Stimulated activated CD8-positive, alpha-beta memory T cell treated with anti-CD3 and anti-CD28 coated beads, Interleukin-12 subunit alpha, Interleukin-12 subunit beta, amount 100 ng/mL, for 24 hours (primary cell): ENCODE measurements around the gene MAGI2.
"Not testable (repeated sequence)": the region's sequence is repeated elsewhere in the genome, so short reads cannot be mapped to it uniquely, and the experiment has no call there.

Source experiments
- DNase-seq: peaks from one replicate; pipeline ENCODE4 v3.0.0-alpha.2; 2020; ENCODE audit errors: extremely low read depth

MAGI2 gene

DNA sequence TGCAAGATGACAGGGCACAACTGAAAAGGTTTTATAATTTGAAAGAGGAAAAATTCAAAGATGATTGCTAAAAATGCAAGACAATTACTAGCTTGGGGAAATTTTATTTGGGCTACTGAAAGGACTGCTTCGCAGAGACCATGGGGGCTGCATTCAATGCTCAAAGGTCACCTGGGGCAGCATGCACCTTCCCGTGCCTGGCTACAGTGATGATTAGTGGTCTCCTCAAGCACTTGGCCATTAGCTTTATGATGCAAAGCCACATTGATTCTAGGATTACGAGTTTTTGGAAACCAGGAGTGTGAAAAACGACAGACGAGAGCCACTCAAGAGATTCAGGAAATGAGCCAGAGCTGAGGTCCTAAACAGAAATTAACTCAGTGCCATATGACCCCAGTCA, 890.3 kb downstream of the MAGI2 start:
- DNase-seq, result no peak

DNA sequence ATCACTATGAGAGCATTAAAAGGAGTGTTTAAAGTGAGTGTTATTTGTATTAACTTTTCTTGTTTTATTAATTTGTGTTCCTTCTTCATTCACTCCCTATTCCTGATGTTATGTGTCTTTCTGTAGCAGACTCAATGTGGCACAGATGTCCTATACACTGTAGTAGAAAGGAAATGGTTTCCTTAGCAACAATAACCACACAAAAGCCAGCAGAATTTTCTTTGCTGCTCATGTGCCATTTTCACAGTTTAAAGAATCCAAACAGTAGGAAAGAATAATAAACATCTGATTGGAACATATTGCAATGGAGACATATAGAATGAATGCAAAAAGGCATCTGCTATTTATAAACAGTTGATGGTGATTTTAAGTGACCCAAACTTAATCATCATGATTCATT, 891.3 kb downstream of the MAGI2 start:
- no peak for DNase-seq

DNA sequence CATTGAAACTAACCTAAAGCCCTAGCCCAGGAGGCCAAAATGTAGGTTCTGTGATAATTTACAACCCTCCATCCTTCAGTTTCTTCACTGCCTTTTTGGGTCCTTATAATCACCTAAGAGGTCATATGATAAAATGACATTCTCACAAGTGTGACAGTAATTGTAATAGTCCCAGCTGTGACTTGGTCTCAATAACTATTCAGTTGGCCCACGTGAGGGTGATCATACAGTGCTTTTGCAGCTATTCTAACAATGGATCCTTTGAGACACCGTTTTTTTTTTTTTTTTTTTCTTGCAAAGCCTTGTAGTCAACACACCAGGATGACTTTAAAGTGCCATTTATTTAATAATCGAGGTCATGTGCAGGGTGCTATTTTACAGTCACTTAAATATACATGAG, 894.9 kb downstream of the MAGI2 start:
- DNase-seq, result no peak

DNA sequence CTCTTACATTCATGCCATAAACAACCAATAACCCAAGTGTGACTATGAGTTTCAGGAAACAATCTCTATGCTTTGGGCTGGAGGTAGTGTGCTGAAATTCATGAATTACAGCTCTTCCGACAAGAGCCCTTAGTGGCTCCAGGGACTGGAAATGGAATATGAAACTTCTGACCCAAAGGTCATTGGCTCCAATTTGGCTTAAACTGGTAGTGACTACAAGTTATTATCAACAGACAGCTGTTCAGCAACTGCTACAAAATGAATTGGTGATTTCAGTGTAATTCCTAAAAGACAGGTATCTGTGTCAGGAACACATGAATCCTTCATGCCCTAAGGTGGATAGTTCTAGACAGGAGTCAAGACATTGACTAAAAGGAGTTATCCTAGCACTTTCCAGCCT, 909.5 kb downstream of the MAGI2 start:
- no peak for DNase-seq

DNA sequence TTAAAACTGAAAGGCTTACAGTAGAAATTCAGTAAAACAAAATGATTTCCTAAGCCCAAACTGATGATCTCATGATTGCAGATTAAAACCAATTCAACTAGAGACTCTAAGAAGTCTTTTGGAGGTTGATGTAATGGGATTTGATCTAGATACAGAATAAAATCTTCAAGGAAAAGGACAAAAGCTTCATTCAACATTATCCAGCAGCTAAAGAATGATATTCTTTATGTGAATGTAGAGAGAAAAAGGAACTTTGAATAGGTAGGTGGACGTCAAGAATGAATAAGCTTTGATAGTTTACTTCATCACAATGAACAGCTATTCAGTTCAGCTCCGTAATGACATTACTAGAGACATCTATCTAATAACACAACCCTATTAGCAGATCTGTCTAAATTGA, 910.5 kb downstream of the MAGI2 start:
- no peak for DNase-seq

DNA sequence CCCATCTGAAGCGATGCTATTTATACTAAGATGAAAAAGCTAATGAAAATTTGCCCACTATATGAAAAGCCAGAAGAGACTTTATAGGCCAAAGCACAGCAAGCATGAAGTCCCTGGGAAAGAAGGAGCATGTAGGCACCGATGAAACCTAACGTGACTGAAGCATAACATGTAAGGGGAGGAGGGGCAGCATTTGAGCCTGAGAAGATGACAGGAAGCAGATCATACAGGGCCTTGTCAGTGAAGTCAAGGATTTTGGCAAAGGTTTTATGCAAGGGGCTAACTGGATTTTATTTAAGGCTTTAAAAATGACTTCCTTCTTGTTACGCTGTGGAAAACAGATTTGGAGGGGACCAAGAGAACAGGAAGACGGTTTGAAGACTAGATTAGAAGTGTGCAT, 910.9 kb downstream of the MAGI2 start:
- DNase-seq, result no peak

DNA sequence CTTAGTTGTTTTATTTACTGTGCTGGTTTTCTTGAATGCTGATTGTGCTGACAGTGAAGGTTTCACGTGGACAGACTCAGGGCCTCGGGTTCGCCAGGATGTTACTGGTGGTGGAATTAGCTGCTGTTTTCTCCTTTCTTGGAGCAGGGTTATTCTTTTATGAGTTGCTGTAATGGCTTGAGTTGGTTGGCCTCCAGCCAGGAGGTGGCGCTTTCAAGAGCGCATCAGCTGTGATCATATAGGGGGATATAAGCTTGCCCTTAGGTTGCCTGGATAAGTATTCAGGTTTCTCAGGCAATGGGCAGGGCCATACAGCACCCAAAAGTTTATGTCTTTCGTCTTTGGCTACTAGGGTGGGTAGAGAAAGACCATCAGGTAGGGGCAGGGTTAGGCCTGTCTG, 913.6 kb downstream of the MAGI2 start:
- no peak for DNase-seq

DNA sequence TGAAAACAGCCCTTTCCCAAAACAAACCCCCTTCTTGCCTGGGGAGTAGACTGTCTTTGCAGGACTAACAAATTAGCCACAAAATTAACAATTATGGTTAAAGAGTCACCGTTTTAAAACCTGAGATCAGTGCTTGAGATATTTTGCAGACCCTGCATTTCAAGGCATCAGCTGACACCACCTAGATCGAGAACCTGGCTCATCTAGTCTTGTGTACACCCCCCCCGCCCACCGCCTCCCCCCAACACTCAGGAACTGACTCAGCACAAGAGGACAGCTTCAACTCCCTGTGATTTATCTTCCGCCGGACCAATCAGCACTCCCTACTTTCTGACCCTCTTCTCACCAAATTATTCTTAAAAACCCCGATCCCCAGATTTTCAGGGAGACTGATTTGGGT, 917.8 kb downstream of the MAGI2 start:
- no peak for DNase-seq

DNA sequence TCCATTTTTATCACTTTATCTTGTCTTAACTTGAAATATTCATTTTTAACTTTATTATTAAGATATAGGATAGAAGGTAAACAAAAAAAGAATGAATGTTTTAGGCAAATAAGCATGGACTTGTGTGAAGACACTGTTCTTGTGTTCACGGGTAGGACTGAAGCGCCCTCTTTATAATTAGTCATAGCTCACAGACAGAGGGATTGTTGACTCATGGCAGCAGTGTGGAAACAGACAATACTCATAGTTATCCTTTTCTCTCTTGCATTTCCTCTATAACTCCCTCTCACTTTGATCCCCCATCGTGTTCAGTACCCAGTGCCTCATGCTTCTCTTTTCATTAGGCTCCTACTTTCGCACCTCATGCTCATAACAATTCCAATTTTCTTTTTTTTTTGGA, 923.1 kb downstream of the MAGI2 start:
- DNase-seq, result no peak

DNA sequence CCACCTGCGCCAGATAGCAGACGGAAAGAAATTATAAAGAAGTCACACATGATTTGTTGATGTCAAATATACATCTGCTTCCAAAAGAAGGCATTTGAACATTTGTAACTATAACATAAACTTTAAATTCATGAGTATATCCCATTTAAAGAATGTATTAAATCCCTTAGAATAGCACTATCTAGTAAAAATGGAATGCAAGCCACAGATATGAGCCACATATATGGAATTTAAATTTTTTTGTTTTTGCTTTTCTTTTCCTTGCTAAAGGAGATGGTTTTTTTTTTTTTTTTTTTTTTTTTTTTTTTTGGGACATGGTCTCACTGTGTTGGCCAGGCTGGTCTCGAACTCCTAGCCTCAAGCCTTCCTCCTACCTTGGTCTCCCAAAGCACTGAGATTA, 924.1 kb downstream of the MAGI2 start:
- DNase-seq, result no peak

DNA sequence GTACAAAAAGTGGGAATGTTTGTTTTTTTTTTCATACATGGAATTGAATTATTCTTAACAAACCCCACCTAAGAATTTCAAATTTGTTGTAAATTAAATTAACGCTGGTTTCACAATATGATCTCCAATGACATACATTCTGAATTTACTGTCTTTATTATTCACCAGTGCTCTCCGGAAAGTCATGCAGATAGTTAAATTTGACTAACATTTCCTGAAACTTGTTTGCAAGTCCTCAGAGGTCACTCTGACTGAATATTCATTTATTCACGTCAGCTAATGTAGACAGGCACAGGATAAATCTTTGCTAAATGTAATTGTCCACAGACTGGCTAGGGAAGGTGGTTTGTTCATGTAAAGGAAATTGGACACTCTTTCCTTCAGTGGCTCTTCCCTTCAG, 924.5 kb downstream of the MAGI2 start:
- DNase-seq, result no peak

DNA sequence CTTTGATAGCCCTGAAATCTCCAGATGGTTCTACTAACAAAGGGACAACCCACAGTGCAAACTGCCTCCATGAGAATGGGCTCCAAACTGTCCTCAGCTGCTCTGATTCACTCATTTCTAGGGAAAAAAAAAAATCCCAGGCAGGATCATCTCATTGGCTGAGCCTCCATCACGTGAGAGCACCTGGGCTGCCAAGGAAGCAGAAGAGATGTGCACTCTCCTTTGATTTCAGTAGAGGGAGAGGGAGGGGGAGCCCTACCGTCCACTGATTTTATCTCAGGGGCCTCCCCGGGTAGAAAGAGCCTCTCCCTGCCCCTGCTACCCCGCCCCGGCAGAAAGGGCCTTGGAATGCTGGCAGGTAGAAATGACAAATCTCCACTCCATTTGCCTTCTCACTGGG, 929.5 kb downstream of the MAGI2 start:
- DNase-seq, result no peak

DNA sequence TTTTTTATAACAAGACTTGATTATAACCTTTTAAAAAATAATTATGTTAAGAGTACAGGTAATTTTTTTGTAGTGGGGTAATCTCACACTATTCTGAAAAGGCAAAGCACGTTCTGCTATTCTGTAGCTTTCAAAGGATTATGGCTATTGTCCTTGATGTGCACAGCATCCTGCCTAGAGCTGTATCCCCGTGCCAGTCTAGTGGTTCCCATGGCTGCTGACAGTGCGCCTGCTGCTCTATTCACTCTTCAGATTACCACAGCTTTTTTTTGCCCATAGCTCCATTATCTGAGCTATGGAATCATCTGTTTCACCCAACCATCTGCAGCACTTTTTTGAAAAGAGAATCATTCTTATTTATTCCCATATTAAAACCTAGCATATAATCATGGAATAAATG, 931.5 kb downstream of the MAGI2 start:
- DNase-seq, result no peak

DNA sequence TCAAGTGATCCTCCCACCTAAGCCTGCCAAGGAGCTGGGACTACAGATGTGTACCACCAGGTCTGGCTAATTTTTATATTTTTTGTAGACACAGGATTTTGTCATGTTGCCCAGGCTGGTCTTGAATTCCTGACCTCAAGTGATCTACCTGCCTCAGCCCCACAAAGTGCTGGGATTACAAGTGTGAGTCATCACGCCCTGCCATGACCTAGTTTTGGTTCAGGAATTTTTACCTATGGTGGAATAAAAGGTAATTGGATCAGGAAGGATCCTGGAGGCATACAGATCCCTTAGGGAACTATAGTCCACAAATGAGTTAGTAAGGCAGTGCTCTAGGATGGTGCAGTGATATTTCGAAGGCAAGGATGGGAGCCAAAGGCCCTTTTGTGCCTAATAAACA, 937.0 kb downstream of the MAGI2 start:
- DNase-seq, result no peak

DNA sequence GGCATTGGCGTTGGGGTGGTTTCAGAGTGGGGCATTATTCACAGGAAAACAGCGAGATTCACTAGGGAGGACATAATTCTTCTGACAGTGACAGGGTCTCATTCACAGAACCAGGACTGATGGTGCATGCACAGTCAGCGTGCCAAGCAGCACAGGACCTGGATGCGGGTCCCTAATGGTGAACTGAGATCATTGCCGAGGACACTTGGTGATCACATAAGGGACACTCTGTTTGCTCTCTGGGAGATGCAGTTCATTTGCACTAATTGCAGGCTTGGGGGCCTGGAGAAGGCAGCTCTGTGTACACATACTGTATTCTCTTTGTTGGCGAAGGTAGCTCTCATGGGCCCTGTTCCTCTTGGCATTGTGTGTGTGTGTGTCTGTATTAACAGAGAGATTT, 938.8 kb downstream of the MAGI2 start:
- no peak for DNase-seq

DNA sequence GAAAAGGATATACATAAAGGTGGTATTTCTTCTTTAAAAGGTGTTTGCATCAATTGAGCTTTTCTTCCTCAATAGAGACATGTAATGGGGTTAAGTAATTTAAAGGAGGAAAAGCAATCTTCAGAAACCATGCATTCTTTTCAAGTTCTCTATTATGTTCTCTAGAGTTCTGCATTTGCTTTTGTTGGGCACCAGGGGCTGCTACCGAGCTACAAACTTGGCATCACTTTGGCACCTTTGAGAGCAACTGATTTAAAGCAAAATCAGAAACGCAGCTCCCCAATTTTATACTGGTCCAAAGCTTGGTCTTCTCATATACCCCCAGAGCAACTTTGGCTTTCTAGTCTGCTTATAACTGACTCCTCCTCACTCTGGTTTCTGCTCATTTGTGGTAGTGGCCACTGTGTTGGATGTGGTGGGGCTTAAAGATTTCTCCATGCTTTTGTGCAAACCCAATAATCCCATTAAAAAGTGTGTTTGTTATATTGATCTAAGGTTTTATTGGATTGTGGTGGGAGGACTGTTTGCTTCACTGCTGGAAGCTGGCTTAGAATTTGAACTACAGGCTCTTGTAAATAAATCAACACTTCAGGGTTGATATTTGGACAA, 942.8 kb downstream of the MAGI2 start:
- no peak for DNase-seq

DNA sequence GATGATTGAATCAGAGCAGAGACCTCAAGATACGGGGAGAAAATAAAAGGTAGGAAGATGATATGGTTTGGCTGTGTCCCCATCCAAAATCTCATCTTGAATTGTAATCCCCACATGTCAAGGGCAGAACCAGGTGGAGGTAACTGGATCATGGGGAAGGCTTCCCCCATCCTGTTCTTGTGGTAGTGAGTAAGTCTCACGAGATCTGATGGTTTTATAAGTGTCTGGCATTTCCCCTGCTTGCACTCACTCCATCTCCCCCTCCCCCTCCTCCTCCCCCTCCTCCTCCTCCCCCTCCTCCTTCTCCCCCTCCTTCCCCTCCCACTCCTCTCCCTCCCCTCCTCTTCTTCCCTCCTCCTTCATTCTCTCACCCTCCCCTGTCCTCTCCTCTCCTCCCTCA, 950.2 kb downstream of the MAGI2 start:
- DNase-seq, result not testable (repeated sequence)

DNA sequence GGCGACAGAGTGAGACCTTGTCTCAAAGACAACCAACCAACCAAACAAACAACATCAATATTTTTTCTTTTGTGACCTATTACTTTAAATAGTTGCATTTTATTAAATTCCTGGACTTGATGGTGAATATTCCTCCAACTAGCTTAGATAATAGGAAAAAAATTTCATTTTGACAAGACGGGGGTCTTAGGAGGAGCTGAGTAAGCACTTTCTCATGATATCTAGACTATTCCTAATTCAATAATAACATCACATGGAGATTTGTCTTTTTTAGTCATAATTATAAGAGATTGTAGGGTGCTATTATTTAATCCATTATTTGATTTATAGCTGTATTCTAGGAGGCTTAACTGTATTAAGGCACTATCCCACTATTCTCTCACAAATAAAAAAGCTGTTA, 952.4 kb downstream of the MAGI2 start:
- no peak for DNase-seq

DNA sequence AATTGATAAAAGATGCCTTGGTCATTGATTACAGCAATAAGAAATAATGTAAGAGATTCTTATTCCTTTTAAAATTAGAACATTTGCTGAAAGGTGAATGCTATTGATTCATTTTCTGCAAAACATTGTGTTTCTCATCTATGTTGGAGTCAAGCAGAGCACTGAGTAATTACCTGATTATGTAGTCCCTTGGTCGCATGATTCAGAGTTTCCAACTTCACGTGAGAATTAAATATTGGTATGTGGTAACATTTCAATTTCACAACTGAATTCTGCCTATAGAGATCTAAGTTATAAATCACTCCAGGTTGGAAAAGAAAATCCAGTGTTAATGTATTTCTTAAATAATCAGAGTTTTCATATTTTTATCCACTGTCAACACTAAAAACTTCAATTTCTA, 953.5 kb downstream of the MAGI2 start:
- DNase-seq, result no peak

DNA sequence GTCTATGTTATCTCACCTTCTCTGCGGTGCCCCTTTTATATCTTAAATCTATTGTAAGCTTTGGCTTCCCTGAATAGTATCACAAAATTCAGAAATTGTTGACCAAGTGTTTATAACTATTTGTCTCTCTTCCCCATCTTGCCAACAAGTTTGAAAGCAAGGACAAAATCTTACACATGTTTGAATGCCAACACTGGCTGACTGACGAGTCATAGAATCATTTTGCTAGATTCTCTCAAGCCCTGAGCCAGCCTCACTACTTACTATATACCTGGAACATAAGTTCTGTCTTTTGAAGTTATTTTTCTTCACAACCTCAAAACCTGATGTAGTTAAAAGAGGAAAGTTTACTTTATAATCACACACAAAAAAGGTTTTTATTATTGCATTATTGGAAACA, 954.2 kb downstream of the MAGI2 start:
- no peak for DNase-seq

DNA sequence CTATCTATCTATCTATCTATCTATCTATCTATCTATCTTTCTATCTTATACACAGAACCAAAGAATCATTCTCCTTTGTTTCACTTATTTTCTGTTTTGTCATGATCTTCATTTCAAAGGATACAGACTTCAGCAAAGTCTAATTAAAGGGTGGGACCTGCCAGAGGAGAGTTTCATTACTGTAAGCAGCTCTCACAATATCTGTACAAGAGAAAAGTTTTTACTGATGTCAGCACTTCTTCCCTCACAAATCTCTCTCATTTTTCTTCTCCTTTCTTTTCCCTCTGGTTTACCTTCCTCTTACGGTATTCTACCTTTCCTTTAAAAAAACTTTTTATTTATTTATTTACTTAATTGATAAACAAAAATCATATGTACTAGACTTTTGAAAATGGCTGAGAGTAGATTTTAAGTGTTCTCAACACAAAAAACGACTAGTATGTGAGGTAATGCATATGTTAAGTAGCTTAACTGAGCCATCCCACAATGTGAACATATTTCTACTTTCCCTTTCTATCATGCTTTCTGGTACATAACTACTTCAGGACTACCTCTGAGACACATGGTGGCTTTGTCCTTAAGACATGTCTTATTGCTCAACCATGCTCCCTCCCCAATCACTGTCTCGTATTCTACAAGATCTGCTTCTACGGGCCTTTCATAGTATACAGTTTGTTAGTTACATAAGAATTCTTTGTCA, 955.6 kb downstream of the MAGI2 start:
- DNase-seq, result no peak

DNA sequence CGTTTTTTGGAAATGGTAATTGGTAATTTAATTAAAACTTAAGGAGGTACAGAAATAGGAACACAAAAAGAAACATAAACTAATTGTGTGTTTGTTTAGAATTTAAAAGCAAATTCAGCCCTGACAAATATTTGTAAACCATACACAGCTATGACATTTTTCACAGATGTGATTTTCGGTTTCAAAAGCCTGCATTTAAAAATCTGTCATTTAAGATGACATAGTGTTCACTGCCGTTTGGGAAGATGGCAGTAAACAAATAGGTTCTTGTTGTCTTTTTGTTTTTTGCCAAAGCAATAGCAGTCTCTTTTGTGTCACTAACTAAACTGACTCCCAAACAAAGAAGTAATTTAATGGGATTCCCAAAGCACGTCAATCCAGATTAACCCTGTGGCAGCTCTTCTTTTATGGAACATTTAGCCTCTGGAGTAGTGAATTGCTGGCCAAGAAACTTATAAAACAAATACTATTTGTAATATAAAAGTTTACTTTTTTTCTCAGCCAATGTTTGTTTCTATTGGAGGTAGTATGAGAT, 957.3 kb downstream of the MAGI2 start:
- DNase-seq, result no peak

DNA sequence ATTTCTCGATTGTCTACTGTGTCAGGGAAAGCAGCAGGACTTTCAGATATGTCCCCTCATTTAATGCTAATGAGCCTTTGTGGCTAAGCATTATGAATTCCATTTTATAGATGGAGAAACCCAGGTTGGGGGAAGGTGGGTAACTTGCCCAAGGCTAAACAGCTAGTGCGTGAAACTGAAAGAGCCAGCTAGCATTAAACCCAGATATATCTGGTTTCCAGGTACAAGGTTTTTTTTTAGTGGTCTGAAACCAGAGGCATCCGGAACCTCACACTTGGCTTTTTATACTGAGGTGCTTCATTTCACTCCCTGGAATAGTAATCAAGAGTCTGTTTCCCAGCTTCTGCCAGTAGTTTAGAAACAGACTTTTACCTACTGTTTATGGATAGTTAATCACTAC, 960.1 kb downstream of the MAGI2 start:
- DNase-seq, result no peak

DNA sequence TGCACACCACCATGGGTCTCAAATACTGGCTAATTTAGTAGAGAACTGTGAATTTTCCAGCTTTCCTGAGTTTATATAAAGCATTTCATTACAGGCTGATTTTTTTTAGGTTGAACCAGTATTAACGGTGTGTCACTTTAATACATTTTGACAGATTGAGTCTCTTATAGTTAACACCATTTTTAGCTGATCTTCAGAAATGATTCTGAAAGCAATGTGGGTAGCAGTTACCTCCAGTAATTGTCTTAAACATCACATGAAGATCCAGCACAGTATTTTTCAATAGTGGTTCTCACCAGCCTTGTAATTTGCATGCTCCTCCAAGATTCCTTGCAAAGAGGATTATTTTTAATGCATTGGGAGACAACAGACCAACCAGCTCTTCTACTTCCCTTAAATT, 961.3 kb downstream of the MAGI2 start:
- no peak for DNase-seq
